GM19351 (cell line): Measurements from ENCODE around the gene FAM120B.
A peak's percentile ranks its signal among the peaks of the same experiment; 100 is the strongest.

ENCODE experiments used
- ATAC-seq: cut with Tn5 transposase; IDR thresholded peaks from one replicate; pipeline ENCODE4 v1.9.1; 2021; ENCODE audit warnings: mild to moderate bottlenecking, moderate library complexity; ENCODE audit not compliant: unreplicated experiment

The FAM120B gene

DNA sequence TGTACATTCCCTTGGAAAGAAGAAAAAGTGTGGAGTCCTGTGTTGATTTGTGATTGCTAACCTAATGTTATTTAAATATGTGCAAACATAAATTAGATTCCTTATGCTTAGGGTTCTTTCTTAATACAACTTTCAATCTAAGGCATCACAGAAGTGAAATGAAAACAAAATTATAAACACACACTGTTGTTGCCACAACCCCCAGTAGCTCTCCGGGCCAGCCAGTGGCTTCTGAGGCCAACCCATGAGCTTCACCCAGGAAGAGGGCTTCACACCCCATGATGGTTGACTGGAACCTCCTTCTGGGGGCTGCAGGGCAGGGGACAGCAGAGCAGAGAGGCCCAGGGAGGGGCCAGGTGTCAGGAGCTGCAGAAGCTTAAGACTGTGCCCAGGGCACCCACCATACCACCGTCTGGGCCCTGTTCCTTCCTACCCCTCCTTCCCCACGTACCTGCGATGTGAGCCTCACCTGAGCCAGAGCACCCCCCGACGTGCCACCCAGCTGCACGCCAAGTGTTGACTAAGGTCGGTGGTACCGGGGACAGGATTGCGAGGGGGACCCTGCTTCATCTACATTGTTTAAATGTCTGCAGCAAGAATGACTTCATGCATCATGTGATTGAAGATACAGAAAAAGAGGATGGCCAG, 110.5 kb downstream of the FAM120B start:
- ATAC-seq: no peak

DNA sequence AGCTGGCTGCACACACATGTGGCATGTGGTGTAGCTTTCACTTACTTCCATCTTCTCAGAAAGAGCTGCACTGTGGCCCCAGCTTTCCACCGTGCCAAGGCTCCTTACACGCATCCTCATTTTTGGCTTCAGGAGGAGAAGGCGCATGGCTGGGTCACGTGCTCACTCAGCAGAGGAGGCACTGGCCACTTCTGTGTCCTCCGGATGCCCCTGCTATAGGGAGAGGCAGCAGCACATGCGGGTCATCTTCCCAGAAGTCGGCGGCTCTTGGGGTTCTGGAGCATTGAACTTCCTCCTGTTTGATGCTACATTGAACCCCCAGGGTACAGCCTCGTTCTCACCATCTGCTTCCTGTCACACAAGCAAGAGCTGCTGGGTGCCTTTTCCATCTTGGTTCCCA, 111.3 kb downstream of the FAM120B start:
- ATAC-seq: no peak

DNA sequence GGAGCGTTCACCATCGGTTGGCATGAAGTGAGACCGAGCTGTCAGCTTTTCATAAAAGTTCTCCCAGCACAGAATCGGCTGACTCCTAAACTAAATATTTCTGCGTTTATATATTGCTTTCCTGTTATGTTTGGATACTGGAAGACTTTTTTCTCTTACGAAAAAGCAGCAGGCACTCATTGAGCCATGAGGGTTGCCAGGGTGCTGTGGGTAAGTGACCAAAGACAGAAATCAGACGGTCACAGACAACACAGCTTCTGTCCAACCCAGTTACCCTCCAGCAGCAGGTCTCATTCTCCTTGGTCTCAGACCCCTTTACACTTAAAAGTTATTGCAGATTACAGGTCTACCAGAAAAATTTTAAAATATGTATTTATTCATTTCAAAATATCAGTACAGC, 113.7 kb downstream of the FAM120B start:
- ATAC-seq: no peak

DNA sequence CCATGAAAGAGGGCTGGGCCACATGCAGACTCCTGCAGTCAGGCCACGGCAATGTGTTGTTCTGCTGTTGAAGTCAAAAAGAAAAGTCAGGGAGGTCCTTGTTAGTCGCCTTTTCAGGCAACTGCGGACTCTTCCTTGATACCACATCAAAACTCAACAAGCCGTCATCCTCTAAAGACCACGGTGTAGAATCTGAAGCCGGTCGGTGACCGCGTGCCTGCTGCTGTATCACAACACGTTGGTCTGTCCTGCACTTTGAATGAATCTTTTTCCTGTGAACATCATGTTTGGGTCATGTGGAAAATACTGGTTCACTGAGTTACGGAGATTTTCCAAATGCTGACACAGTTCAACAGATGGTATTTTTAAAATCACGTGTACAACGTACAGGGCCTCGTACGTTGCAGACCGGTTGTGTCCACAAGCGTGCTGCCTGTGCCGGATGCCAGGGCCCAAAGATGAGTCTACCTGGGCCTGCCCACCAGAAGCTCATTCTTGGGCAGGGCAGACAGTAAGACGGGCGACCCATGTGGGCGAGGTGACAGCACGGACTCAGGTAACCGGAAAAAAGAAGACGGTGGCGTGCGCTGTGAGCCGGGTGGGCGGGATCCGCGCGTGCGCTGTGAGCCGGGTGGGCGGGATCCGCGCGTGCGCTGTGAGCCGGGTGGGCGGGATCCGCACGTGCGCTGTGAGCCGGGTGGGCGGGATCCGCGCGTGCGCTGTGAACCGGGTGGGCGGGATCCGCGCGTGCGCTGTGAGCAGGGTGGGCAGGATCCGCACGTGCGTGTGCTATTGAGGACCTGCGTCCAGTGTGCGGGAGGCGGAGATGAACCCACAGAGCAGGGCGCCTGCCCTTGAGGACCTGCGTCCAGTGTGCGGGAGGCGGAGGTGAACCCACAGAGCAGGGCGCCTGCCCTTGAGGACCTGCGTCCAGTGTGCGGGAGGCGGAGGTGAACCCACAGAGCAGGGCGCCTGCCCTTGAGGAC, 114.5 kb downstream of the FAM120B start:
- ATAC-seq: no peak

DNA sequence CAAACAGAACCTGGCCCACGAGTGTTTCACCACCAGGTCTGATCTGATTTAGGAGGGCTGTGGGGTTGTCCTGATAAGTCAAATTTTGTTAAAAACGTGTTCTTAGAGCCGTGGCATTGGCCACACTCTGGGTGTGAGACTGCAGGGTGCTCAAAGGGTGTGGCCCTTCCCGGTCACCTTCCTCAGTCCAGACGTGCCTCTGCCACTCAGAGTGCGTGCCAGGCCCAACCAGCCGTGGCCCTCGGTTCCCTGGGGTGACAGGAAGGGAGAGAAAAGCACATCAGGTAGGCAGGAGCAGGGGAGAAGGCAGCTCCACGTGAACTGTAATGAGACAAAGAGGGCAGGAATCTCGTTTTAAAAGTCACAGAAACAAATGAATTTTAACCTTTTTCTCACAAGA, 115.4 kb downstream of the FAM120B start:
- ATAC-seq: no peak

DNA sequence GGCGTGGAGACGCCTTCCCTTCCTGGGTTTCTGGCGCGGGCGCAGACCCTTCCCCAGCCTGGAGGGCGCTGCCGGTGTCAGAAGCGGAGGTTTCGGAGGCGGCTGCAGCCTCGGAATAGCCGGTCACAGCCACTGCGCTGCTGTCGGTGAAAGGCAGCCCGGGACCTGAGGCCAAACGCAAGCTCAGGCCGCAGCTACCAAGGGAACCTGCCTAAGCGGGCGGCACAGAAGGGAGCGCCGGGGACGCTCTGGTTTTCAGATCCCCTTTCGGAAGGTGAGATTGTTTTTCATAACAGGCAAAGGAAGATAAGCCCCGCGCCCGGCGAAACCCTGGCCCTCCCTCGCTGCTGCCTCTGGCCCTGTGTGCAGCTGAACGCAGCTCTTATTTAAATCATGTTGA, 116.5 kb downstream of the FAM120B start:
- ATAC-seq: peak; percentile 86

DNA sequence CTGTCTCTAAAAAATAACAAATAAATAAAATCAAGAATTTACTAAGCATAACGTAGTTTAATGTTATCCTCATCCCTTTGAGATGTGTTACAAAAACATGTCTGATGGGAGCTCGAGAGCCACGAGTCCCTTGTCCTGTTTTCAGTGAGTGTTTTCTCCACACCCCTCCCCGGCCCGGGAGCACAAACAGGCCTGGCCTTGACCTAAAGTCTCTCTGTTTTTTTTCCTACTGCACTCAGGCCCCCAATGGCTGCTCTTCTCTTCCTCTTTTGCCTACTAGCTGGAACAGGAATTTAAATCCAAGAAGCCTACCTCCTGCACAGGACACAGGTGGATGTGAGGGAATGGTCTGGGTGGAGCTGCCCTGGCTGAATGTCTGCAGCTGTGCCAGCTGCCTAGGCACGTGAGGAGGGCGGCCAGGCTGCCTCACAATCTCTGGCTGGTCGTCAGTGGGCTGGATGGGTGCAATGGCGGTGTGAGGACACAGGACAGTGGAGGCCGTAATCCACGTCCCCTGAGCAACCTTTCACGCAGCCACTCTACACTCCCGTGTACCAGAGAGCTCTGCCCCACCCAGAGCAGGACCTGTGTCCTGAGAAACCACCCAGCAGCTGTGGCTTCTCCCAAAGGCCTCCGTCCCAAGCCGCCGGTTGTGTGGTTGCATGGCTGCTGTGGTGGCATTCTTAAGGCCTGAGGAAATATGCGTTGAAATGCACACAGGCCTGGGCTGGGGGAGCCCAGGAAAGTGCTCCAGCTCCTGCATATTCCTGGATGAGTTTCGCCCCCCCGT, 117.5 kb downstream of the FAM120B start:
- no peak for ATAC-seq

DNA sequence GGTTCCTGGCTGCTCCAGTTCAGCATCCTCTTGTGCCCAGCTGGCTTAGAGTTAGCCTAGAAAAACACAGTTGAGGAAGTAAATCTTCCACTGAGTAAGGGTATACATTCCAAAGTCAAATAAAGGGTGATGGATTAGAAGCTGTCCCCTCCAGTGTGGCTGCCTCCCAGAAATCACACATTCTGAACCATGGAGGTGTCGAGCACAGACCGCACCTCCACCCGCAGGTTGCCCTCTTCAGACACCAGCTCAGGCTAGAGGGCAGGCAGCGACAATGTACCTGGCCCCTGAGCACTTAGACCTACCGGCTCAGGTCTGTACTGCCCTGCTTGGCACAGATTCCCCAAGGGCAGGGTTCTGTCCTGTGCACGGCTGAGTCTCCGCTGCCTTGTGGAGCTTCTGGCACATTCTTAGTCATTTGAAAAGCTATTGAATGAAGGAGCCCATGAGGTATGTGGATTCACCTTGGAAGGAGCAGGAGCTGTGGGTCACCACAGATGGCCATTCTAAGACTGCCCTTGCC, 118.1 kb downstream of the FAM120B start:
- ATAC-seq: no peak

DNA sequence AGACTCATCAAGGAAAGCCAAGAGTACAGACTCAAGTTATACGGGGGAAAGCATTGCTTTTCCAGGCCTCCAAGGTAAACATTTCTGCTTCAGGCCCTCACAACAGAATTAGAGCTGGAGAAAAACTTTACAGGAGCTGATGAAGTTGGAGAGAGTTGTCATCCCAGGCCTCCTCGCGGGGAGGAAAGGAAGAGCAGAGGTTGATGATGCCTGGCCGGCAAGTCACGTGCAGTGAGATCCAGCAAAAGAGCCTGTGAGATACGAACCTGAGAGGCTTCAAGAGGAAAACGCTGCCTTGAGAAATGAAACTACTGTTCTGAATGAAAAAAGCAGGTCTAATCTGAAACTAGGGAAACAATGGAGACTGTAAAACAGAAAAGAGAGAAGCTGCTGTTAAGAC, 122.9 kb downstream of the FAM120B start:
- no peak for ATAC-seq

DNA sequence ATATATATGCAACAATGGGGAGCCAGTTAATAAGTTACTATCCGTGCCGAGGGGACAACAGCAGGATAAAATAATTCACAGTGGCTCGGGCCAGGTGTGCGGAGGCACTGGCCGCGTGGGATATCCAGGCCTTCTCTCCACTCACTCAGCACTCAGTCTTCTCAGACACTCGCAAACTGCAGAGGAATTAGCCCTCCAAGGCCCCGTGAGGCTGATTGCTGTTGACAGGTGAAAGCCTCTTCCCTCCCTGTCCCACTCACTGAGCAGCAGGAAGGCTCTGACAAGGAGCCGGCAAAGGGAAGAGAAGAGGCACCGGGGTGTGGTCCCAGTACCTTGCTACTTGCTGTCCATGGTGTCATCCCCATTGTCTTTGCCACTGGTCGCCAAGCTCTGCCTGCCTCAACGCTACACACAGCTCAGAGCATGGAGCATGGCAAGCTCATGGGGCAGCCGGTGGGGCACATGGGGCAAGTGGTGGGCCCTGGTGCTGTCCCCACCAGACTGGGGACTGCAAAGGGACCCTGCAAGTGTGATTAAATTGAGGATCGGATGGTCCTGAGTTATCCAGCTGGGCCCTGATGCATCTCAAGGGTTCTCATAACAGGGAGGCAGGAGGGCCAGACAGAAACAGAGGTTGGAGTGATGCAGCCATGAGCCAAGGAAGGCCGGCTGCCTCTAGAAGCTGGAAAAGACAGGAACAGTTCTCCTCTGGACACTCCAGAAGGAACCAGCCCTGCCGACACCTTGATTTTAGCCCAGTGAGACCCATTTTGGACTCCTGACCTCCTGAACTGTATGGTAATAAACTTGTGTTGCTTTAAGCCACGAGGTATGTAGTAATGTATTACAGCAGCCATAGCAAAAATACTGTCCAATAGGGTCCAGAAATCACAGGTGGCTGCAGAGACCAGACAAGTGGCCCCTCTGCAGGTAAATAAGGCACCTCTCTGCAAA, 126.9 kb downstream of the FAM120B start:
- ATAC-seq: no peak

DNA sequence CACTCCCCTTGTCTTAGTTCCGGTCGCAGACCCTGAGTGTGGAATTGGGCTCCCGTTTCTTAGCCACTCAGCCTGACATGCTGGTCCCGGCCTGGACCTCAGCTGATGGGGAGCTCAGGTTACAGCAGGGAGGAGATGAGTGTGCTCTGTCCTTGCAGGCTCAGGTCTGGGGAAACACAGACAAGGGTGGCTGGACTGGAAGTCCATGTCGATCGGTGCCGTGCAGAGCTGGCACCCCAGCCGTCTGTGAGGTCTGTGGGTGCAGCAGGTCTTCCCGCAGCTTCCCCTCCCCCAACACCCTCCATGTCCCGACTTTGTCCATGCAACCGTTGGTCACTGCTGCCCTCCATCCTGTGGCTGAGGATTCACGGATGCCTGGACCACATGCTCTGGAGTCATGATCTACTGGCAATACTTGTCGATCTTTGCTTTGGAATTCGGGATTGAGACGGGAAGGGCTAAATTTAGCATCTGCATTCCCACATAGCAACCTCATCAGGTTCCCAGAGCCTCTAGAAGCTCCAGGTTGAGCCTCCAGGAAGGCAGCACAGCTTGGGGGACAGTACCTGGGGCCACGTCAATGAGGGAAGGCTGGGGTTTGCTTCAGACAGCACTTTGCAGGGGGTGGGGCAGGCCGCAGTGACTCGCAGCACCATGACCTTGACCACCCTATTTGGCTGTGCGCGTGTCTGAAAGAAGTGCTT, 127.7 kb downstream of the FAM120B start:
- no peak for ATAC-seq

DNA sequence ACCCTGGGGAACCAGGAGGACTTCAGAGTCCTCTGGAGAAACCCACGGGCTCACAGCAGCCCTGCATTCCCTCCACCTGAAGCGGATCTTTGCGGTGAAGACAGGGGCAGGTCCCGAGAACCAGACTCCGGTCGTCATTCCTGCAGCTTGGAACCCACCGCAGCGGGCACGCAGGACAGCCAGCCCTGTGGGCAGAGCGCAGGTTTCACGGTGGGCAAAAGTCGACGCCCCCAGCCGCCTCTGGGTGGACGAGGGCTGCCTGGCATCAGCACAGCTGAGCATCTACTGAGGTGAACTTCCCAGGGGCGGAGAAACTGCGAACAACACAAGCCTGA, 128.2 kb downstream of the FAM120B start:
- ATAC-seq: no peak

DNA sequence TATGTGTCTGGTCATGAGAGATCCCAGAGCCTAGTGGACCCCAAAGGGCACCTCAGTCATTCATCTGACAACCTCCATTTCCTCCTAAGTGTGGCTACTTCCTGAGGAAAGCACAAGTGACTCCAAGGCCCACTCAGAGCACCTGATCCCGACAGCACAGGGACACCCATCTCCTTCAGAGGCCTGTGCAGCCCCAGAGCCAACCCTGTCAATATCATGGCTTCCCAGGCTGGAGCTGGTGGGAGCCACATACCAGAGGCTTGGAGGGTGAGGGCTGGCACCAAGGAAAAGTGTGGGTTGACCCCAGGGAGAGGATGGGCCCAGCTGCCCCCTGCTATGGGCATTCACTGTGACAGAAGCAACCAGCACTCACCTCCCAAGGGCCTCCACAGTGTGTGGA, 129.2 kb downstream of the FAM120B start:
- ATAC-seq: no peak

DNA sequence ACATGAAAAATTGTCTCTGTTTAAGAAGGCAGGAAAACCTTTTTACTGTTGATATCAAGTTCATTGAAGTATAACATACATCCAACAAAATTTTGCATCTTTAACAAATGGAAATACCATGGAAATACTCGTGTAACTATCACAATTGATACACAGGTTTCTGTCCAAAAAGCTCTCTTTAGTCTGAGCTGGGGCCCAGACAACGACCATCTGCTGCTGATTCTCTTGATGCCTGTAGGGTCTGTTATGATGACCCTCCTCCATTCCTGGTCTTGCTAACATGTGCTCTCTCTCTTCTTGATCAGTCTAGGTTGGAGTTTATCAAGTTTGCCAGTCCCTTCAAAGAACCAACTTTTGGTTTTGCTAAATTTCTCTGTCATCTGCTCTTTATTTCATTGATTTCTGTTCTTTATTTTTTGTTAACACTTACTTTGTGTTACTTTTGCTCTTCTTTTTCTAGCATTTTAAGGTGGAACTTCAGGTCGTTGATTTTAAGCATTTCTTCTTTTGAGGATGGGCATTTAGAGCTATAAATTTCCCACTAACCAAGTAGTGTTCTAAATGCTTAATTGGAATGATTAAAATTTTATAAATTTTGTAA, 129.8 kb downstream of the FAM120B start:
- ATAC-seq: no peak

DNA sequence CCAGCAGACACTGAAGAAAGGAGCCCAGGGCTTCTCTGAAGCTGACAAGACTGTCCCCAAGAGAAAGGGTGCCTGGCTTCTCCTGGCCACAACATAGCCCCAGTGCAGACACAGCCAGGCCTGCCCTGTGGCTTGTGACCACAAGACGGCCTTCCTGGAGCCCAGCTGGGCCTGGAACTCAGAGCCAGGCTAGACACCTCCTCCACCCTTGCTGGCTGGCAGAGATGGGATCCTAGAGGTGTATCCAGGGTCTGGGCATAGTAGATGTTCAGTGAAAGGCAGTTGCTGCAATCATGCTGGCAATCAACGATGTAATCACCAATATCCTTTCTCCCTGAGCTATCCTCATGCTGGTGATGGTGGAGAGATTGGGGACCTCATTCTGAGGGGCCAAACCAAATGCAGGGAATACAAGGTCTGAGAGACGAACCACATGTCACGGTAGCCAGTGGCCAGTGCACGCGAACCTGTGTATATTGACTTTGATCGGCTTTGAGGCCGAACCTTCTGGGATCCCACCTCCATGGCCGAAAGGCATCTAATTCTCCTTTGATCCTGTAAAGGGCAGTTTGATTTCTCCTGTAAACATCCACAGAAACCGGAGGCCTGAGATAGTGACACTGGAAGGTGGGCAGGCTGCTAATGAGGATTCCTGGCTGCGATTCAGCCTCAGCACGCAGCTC, 131.3 kb downstream of the FAM120B start:
- no peak for ATAC-seq

DNA sequence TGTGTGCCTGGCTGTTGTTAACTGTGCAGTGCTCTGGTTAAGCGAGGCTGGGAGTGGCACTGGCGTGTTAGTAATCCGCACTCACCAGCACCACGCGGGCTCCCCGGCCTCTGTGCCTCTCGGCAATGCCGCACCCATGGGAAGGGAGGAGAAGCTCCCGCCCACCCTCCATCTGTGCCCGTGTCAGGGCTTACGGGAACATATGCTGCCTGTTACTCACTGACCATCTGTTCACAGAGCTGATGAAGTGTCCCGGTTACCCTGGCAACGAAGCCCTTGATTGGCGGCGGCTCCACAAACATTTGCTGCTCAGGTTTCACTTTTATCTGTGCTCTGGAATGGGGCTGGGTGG, 131.8 kb downstream of the FAM120B start:
- ATAC-seq: peak; percentile 97

DNA sequence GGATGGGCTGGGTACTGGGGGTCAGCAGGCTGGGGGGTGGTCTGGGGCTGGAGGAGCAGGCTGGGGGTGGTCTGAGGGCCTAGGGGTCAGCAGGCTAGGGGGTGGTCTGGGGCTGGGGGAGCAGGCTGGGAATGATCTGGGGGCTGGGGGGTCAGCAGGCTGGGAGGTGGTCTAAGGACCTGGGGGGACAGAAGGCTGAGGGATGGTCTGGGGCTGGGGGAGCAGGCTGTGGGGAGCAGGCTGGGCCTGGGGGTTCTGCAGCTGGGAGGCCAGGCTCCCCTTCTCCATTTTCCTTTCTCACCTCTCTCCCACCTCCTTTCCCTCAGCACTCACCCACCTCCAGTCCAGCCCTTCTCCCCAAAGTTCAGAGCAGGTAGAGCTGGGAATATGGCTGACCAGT, 132.3 kb downstream of the FAM120B start:
- no peak for ATAC-seq
